Stimulated activated CD8-positive, alpha-beta memory T cell treated with anti-CD3 and anti-CD28 coated beads, Interleukin-15, amount 100 ng/mL, for 48 hours (primary cell): ENCODE measurements around the gene SPACDR.

ENCODE experiments used
- DNase-seq, 2 donors: peaks; one replicate each; pipeline ENCODE4 v3.0.0-alpha.2; 2020; ENCODE audit warnings: low read depth in 2 of 2

The SPACDR gene

GRCh38 chr7:100415448-100415847 lies 48.6 kb downstream of the SPACDR start:
- no peak for DNase-seq

GRCh38 chr7:100413889-100414288 lies 50.2 kb downstream of the SPACDR start:
- DNase-seq, result no peak

GRCh38 chr7:100413346-100413745 lies 50.7 kb downstream of the SPACDR start:
- DNase-seq, result no peak

GRCh38 chr7:100411101-100411500 lies 53.0 kb downstream of the SPACDR start:
- DNase-seq, result no peak

GRCh38 chr7:100407285-100408180 lies 56.5 kb downstream of the SPACDR start:
- no peak for DNase-seq

GRCh38 chr7:100406767-100407166 lies 57.3 kb downstream of the SPACDR start:
- no peak for DNase-seq
